Ishikawa (cell line): ENCODE data around the gene LRRK2.

Experiments used
- CEBPB ChIP-seq: IDR thresholded peaks from 2 replicates; pipeline ENCODE4 v1.6.1; 2012
- CREB1 ChIP-seq: IDR thresholded peaks from 2 replicates; pipeline ENCODE4 v1.6.1; 2012; ENCODE audit warnings: low read depth
- EGR1 ChIP-seq: IDR thresholded peaks from 2 replicates; pipeline ENCODE4 v1.6.1; 2012
- EP300 ChIP-seq: IDR thresholded peaks from 2 replicates; pipeline ENCODE4 v1.6.1; 2012; ENCODE audit warnings: borderline replicate concordance
- RAD21 ChIP-seq: IDR thresholded peaks from 2 replicates; pipeline ENCODE4 v1.6.1; 2012; ENCODE audit warnings: low read depth
- TAF1 ChIP-seq: IDR thresholded peaks from 2 replicates; pipeline ENCODE4 v1.6.1; 2012; ENCODE audit warnings: low read depth, mild to moderate bottlenecking
- TCF12 ChIP-seq: IDR thresholded peaks from 2 replicates; pipeline ENCODE4 v1.6.1; 2012; ENCODE audit warnings: low read depth
- TEAD4 ChIP-seq: IDR thresholded peaks from 2 replicates; pipeline ENCODE4 v1.6.1; 2012
- YY1 ChIP-seq: IDR thresholded peaks from 2 replicates; pipeline ENCODE4 v1.6.1; 2012; ENCODE audit warnings: low read depth
- TF ChIP-seq, protein P1 (sequence below): IDR thresholded peaks from 2 replicates; pipeline ENCODE4 v1.6.1; 2012; ENCODE audit warnings: low read depth, mild to moderate bottlenecking
- TF ChIP-seq, protein P2 (sequence below): IDR thresholded peaks from 2 replicates; pipeline ENCODE4 v1.6.1; 2012

DNA sequence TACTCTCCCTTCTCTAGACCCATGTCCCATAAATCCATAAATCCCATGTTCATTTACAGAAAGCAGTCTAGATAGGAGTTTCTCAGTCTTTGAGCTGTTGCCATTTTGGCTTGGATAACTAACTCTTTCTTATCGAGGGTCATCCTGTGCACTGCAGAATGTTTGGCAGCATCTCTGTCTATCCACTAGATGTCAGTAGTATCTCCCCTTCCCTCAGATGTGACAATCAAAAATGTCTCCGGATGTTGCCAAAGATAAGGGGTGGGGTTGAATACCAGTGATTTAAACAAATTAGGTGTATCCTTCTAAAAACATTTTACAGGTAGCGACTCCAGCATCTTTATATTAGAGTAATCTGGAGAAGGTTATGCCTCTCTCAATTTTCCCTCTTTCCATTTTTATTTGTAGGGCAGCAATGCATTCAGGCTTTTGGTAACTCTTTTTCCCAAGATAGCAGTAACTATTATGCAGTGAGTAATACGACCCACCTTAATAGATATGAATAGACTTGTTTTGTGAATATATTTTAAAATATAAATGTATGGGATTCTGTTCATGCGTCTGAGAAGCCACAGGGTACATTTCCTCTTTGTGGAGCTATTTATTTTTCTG is 100.7 kb downstream of the LRRK2 start:
- TF ChIP-seq, protein P1, sequence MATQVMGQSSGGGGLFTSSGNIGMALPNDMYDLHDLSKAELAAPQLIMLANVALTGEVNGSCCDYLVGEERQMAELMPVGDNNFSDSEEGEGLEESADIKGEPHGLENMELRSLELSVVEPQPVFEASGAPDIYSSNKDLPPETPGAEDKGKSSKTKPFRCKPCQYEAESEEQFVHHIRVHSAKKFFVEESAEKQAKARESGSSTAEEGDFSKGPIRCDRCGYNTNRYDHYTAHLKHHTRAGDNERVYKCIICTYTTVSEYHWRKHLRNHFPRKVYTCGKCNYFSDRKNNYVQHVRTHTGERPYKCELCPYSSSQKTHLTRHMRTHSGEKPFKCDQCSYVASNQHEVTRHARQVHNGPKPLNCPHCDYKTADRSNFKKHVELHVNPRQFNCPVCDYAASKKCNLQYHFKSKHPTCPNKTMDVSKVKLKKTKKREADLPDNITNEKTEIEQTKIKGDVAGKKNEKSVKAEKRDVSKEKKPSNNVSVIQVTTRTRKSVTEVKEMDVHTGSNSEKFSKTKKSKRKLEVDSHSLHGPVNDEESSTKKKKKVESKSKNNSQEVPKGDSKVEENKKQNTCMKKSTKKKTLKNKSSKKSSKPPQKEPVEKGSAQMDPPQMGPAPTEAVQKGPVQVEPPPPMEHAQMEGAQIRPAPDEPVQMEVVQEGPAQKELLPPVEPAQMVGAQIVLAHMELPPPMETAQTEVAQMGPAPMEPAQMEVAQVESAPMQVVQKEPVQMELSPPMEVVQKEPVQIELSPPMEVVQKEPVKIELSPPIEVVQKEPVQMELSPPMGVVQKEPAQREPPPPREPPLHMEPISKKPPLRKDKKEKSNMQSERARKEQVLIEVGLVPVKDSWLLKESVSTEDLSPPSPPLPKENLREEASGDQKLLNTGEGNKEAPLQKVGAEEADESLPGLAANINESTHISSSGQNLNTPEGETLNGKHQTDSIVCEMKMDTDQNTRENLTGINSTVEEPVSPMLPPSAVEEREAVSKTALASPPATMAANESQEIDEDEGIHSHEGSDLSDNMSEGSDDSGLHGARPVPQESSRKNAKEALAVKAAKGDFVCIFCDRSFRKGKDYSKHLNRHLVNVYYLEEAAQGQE = no peak
- TF ChIP-seq RAD21 (peak; percentile 70), CREB1 (no peak), TAF1 (no peak), YY1 (peak; percentile 59; the same call in 1 of the 2 replicates), TEAD4 (peak; percentile 49; the same call in 1 of the 2 replicates), CEBPB (no peak), TCF12 (no peak), EGR1 (no peak), EP300 (no peak)
- TF ChIP-seq, protein P2, sequence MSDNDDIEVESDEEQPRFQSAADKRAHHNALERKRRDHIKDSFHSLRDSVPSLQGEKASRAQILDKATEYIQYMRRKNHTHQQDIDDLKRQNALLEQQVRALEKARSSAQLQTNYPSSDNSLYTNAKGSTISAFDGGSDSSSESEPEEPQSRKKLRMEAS = no peak
